GM19452 (cell line): ENCODE measurements around the gene VPS13D.
"Not testable (repeated sequence)": the region's sequence is repeated elsewhere in the genome, so short reads cannot be mapped to it uniquely, and the experiment has no call there.

Experiments used
- ATAC-seq: cut with Tn5 transposase; IDR thresholded peaks from one replicate; pipeline ENCODE4 v1.9.1; 2021; ENCODE audit not compliant: unreplicated experiment

Gene VPS13D

DNA sequence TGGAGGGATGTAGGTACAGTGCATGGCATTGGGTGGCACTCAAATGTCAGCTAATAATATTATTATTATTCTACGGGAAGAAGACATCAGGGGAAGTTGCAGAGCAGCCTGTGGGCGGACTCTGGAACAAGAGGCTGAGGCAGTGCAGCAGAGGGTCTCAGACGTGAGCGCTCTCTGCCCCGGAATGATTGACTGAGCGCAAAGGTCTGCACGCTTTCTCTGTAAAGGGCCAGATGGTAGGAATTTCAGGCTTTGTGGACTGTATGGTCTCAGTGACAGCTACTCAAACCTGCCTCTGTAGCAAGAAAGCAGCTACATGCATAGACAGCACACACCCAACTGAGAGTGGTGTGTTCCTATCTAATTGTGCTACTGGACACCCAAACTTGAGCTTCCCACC lies 29.6 kb upstream of the VPS13D start:
- ATAC-seq: no peak

DNA sequence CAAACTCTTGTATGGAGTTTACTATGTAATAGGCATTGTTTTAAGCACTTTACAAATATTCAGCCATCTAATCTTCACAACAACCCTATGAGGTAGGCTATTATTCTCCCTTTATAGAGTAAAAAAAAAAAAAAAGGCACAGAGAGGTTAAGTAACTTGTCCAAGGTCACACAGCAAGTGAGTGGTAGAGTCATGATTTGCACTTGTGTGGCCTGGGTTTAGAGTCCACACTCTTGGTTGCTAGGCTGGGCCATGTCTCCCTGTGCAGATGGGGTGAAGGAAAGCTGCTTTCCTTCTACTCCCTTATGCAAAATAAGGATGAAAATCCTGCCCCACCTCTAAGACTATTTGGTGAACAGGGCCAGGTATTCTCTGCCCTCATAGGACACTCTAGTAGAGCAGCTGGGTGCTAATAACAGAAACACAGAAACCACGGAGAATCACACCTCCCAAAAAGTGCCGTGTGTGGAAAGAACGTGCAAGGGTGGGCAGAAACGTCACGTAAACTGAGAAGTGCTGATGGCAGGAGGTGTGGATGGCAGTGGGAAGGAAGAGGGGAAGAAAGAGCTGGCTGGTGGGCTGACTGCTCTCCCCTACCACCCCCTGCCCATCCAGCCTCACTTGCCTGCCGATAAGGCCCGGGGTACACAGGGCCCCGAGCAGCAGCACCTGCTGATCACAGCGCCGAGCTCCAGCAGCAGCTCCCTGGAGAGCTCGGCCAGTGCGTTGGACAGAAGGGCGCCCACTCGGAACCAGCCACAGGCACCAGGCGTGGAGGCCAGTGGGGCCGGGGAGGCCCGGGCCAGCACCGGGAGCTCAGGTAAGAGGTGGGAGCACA lies 28.3 kb upstream of the VPS13D start:
- peak; percentile 44 for ATAC-seq

DNA sequence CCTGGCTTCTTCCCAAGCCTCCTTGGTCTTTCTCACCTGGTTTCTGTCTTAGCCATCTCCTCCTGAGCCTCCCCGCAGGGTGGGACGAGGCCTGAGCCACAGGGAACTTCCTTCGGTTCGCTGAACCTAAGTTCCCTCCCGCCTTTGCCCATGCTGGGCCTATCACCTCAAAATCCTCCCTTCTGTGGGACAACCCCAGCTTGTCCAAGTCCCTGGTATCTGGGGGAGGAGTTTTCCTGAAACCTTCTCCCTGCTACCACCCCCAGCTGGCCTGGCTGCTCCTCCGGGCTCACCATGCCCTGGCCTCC lies 27.7 kb upstream of the VPS13D start:
- no peak for ATAC-seq

DNA sequence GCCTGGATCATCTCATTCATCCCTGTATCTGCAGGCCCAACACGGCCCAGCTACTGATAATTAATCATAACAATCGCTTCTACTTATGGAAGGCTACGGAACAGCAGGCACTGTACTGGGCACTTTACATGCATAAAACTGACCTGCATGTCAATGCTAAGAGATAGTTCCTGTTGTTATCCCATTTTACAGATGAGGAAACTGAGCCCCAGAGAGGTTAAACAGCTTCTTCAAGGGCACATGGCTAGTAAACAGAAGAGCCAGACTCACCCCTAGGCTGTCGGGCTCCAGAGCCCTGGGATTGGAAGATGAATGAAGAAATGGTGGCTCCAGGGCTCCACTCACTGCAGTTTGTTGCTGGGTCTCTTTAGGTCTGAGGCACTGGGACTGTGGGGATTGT lies 27.3 kb upstream of the VPS13D start:
- ATAC-seq: no peak

DNA sequence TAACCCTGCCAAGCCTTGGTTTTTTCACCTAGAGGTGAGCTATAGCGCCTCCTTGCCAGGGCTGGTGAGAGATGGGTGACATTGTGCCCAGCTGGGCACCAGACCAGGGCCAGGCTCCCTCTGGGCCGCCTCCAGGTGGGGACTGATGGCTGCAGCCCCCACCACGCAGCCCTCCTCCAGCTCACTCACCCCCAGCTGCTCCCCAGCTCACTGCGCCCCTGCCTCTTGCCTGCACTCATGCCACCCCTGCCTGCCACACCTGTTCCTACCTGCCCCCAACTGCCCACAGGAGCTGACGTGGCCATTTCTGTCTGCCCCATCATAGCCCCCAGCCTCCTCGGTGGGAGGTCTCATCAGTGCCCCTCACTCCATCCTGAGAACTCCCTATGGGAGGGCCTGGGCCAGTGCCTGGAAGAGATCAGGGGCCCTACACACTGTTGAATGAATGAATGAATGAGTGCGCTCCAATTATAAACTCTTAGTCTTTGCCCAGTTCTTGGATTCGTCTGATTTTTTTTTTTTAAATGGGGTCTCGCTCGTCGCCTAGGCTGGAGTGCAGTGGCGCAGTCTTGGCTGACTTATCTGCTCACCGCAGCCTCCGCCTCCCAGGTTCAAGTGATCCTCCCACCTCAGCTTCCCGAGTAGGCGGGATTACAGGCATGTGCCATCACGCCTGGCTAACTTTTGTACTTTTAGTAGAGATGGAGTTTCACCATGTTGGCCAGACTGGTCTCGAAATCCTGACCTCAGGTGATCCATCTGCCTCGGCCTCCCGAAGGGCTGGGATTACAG lies 26.4 kb upstream of the VPS13D start:
- ATAC-seq: no peak

DNA sequence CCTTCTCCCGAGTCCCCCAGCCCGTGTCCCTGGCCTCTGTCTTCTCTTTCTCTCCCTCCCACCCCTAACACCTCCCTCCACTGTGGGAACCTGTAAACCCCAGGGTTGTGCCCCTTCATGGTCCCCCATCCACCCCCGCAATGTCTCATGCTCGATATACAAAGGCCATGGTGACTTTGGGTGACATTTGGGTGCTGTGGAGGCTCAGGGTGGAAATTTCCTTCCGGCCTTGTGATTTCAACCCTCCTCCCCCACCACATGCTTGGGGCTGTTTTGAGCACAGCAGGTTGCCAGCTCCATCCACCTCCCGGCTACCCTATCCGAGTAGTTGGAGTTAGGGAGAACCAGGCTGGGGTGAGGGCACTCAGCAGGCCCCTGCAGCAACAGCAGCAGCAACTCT lies 25.7 kb upstream of the VPS13D start:
- no peak for ATAC-seq

DNA sequence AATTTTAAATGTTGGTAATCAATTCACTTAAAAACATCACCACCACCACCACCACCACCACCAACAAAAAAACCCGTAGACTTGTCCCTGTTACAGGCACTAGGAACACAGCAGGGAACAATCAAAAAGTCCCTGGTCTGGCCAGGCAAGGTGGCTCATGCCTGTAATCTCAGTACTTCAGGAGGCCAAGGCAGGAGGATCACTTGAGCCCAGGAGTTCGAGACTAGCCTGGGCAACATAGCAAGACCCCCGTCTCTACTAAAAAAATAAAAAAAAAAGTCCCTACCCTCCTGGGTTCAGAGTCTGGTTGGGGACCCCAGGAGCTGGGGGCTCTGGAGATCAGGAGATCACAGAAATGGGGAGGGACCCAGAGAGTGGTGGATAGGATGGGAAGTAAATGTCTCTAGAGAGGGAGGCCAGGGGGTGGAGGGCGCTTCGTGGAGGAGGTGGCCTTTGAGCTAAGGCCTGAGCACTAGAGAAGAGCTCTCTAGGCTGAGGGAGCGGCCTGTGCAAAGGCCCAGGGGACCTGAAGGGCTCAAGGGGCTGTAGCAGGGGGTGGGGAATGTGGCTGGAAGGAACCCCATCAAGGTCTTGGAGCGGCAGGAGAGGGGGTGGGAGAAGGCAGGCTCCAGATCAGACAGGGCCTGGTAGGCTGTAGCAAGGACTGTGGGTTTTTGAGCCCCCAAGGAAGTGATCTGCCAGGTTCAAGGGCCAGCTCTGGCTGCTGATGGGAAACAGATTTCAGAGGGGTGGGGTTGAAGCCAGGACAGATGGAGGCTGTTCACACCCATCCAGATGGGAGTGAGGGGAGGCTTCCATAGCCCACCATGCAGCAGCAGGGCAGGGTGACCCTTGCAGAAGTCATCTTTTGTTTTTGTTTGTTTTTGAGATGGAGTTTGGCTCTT lies 24.8 kb upstream of the VPS13D start:
- ATAC-seq: no peak

DNA sequence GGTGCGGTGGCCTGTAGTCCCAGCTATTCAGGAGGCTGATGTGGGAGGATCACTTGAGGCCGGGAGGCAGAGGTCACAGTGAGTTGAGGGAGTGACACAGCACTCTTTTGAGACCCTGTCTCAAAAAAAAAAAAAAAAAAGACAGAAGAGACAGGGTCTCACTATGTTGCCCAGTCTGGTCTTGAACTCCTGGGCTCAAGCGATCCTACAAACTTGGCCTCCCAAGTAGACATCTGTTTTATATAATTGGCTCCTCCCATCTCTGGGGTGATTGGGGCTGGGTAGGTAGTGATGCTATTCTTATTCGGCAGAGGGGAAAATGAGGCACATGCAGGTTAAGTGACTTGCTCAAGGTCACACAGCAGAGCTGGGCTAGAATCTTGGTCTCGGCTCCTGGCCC lies 23.6 kb upstream of the VPS13D start:
- no peak for ATAC-seq

DNA sequence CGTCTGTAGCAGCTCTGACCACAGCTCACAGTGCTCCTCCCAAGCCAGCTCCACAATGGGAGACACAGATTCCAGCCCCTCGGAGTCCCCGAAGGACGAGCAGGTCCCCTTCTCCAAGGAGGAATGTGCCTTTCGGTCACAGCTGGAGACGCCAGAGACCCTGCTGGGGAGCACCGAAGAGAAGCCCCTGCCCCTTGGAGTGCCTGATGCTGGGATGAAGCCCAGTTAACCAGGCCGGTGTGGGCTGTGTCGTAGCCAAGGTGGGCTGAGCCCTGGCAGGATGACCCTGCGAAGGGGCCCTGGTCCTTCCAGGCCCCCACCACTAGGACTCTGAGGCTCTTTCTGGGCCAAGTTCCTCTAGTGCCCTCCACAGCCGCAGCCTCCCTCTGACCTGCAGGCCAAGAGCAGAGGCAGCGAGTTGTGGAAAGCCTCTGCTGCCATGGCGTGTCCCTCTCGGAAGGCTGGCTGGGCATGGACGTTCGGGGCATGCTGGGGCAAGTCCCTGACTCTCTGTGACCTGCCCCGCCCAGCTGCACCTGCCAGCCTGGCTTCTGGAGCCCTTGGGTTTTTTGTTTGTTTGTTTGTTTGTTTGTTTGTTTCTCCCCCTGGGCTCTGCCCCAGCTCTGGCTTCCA lies 22.9 kb upstream of the VPS13D start:
- ATAC-seq: no peak

DNA sequence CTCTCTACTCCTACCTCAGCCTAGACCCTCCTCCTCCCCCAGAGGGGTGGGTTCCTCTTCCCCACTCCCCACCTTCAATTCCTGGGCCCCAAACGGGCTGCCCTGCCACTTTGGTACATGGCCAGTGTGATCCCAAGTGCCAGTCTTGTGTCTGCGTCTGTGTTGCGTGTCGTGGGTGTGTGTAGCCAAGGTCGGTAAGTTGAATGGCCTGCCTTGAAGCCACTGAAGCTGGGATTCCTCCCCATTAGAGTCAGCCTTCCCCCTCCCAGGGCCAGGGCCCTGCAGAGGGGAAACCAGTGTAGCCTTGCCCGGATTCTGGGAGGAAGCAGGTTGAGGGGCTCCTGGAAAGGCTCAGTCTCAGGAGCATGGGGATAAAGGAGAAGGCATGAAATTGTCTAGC lies 21.6 kb upstream of the VPS13D start:
- no peak for ATAC-seq

DNA sequence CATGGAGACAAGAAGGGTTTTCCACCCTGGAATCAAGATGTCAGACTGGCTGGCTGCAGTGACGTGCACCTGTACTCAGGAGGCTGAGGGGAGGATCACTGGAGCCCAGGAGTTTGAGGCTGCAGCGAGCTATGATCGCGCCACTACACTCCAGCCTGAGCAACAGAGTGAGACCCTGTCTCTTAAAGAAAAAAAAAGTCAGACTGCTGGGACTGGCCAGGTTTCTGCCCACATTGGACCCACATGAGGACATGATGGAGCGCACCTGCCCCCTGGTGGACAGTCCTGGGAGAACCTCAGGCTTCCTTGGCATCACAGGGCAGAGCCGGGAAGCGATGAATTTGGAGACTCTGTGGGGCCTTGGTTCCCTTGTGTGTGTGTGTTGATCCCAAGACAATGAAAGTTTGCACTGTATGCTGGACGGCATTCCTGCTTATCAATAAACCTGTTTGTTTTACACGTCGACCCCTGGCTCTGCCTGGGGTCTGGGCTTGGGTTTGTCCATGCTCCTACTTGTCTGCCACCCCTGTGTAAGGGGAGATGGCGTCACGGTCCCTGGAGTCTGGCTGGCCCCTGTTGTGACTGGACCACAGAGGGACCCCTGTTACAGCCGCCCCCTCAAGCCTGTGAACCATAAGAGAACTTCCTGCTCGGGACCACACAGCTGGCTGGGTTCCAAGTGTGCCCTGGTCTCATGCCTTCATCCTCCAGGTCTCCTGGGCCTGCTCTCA lies 20.9 kb upstream of the VPS13D start:
- ATAC-seq: no peak

DNA sequence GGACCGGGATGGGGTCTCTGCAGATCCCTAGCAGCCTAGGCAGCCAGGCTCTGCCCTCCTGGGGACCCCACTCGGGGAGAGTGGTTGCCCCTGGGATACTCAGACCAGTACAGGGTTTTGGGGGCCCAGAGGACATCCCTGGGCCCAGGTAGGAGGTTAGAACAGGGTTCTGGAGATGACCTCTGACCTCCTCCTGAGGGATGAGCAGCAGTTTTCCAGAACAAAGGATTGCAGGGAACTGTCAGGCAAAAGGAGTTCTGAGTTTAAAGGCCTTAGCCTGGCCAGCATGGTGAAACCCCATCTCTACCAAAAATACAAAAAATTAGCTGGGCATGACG lies 20.4 kb upstream of the VPS13D start:
- ATAC-seq: no peak

DNA sequence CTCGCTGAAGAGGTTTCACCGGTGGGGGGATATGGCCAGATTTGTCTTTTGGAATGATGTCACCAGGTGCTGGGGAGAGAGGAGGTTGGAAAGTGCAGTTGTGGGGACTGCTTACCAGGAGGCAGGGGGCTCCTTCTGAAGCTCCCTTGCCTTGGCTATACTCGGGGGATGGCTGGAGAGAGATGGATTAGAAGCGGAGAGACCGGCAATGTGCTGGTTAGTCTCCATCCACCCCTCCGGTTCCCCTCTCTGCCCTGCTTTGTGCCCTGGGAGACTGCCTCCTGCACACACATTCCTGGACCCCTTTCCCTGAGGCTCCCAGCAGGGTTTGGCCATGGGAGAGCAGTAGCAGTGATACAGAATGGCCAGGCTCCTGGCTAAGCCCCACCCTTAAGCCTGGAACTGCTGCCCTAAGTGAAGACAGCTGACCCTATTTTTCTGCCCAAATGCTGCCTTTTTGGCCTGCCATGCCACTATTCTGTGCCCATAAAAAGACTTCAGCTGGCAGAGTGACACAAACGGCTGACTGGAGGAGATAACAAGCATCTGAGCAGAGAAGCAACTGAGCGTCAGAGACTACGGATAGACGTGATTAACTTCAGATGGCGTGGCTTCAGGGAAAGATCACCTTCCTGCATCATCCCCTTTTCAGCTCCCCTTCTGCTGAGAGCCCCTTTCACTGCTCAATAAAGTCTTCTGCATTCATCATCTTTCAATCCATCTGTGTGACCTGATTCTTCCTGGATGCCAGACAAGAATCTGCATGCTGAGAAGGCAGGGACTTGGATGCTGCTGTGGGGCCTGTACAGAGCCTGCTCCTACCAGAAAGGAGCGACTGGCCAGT lies 14.5 kb upstream of the VPS13D start:
- ATAC-seq: no peak

DNA sequence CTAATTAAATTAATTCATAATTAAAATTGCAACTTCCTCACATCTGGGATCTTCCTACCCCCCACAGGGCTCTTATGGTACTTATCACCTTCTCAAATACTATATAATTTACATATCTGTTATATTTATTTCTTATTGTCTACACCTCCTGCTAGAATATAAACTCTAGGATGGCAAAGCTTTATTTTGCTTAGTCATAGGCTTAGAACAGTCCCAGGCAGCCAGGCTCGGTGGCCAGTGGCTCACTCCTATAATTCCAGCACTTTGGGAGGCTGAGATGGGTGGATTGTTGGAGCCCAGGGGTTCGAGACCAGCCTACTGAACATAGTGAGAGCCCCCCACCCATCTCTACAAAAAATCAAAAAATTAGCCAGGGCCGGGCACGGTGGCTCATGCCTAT lies 10.0 kb upstream of the VPS13D start:
- ATAC-seq: no peak

DNA sequence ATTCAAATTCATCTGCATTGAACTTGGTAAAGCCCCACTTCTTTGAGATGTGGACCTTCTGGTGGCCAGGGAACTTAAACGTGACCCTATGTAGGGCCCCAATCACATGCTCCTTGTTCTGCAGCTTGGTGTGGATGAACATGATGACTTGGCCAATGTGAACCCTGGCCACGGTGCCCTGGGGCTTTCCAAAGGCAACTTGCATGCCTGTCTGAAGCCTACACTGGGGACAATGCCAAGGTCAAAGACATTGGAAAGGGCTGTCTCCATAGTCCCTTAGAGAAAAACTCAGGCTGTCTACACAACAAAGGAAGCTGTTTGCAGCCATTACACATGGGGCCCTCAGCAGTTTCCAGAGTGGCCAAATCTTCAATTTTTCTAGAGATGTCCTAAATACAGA lies 8.9 kb upstream of the VPS13D start:
- ATAC-seq: no peak

DNA sequence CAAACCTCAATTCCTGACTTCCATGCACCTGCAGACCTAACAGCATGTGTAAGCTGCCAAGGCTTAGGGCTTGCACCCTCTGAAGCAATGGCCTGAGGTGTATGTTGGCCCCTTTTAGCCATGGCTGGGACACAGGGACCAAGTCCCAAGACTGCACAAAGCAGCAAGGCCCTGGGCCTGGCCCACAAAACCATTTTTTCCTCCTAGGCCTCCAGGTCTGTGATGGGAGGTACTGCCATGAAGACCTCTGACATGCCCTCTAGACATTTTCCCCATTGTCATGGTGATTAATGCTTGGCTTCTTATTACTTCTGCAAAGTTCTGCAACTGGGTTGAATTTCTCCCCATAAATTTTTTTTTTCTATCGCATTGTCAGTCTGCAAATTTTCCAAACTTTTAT lies 7.1 kb upstream of the VPS13D start:
- ATAC-seq: not testable (repeated sequence)

DNA sequence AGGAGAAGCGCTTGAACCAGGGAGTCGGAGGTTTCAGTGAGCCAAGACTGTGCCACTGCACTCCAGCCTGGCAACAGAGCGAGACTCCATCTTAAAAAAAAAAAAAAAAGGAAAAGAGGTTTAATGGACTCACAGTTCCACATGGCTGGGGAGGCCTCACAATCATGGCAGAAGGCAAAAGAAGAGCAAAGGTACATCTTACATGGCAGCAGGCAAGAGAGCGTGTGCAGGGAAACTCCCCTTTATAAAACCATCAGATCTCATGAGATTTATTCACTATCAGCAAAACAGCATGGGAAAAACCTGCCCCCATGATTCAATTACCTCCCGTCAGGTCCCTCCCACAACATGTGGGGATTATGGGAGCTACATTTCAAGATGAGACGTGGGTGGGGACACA lies 5.7 kb upstream of the VPS13D start:
- ATAC-seq: not testable (repeated sequence)

DNA sequence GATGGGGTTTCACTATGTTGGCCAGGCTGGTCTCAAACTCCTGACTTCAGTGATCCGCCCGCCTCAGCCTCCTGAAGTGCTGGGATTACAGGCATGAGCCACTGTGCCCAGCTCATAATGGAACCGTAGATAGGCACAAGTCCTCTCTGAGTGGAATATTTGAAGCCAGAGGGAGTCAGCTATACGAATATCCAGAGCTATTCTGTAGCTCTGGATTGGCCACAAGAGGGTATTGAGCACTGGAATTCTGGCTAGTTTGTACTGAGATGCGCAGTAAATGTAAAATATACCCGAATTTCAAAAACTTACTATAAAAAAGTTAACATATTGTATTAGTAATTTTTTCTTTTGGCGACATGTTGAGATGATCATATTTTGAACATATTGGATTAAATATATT lies 851 bp upstream of the VPS13D start:
- no peak for ATAC-seq

DNA sequence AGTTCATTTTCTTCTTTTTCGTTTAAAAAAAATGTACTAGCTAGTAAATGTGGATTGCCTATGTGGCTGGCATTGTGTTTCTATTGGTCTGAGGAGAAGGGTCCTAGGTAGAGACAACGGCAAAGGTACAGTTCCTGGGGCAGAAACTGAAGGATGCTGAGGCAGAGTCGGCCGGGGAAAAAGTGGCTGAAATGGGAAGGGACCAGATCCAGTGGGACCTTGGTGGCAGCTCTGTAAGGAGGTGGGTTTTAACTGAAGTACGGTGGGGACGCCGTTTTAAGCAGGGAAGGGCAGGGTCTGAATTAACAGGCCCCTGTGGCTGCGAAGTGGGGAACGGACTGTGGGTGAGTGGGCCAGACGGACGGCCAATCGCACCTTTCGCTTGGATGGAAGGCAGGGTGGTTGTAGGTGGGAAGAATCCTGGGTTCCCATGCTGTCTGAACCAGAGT lies 420 bp upstream of the VPS13D start:
- no peak for ATAC-seq
